Neutrophil (primary cell): ENCODE data around the gene NCKIPSD.

Source experiments
- H3K27ac ChIP-seq: fragments of 200-600 bp; sonication (generic); 2 replicates; pipeline ENCODE4 v1.5.1; 2016; ENCODE audit warnings: mild to moderate bottlenecking, moderate library complexity
- H3K27me3 ChIP-seq: fragments of 200-600 bp; sonication (generic); 2 replicates; pipeline ENCODE4 v1.6.0; 2016; ENCODE audit warnings: mild to moderate bottlenecking
- H3K36me3 ChIP-seq: fragments of 200-600 bp; sonication (generic); 2 replicates; pipeline ENCODE4 v1.5.1; 2017
- H3K4me1 ChIP-seq, 2 experiments: fragments of 200-600 bp in 1 of 2; sonication (generic) in 1 of 2; 1 replicate in 1 of 2; 2 replicates in 1 of 2; pipeline versions ENCODE4 v1.5.1 to v1.6.1; 2013 to 2016; ENCODE audit warnings: low read depth in 1 of 2, low read length in 1 of 2, mild to moderate bottlenecking in 1 of 2, moderate library complexity in 1 of 2; ENCODE audit not compliant: control insufficient read depth in 1 of 2, insufficient read depth in 1 of 2
- H3K4me3 ChIP-seq, 2 experiments: fragments of 200-600 bp in 1 of 2; sonication (generic) in 1 of 2; 1 replicate in 1 of 2; 2 replicates in 1 of 2; pipeline ENCODE4 v1.5.1; 2013 to 2016; ENCODE audit warnings: low read depth in 1 of 2, low read length in 1 of 2, mild to moderate bottlenecking in 1 of 2, moderate library complexity in 1 of 2
- H3K9me3 ChIP-seq: fragments of 200-600 bp; sonication (generic); 2 replicates; pipeline ENCODE4 v1.5.1; 2016
- CTCF ChIP-seq: fragments of 200-600 bp; sonication (generic); IDR thresholded peaks from 2 replicates; pipeline ENCODE4 v1.5.1; 2016; ENCODE audit warnings: antibody characterized with exemption

The NCKIPSD gene

GRCh38 chr3:48633256-48633655, 52.5 kb downstream of the NCKIPSD start:
- no peak overlapping the region for H3K4me3 ChIP-seq
- peaks cover 53% of the 10 kb centered on the region for H3K36me3 ChIP-seq
- TF ChIP-seq CTCF, result no peak
- no peak overlapping the region for H3K27ac ChIP-seq
- no peaks in the 10 kb centered on the region for H3K27me3 ChIP-seq
- H3K9me3 ChIP-seq, result no peaks in the 10 kb centered on the region
- H3K4me1 ChIP-seq, result peaks cover 33 to 36% of the 10 kb centered on the region in 2 experiments

DNA sequence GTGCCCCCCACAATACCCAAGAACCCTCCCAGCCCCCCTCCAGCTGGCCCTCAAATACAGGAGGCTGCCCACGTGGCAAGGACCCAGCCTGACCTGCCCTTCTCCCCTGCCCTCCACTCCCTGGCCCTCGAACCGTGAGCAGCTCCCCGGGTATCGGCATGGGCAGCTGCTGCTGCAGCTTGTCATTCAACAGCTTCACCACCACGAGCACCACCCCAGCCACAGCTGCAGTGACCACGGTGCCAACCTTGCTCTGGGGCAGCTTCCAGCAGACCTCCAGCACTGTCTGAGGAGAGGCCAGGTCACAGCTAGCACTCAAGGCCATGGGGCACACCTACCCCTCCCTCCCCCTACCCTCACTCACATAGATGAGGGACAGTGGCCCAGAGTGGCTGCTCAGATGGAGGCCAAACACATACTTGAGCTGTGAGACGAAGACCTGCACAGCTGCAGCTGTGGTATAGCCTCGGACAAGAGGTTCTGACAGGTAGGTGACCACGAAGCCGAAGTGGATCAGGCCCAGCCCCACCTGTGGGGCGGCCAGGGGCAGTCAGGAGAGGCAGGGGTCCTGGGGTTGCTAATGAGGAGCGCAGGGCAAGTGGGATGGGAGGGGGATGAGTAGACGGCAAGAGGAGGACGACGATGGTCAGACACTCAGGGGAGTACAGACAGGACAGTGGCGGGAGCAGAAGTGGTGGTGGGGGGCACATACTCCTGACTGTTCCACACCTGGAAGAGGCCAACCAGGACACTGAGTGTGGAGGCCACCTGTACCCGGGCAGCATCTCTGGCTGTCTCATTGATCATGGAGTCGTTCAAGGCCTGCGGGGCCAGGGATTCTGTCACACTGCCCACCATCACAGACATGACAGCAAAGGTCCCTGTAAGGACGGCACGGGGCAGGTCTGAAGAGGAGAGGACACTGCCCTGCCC, 53.9 kb downstream of the NCKIPSD start:
- H3K4me3 ChIP-seq, result no peak overlapping the region
- H3K36me3 ChIP-seq, result peaks cover 68% of the 10 kb centered on the region
- no peaks in the 10 kb centered on the region for H3K9me3 ChIP-seq
- no peaks in the 10 kb centered on the region for H3K27me3 ChIP-seq
- no peak overlapping the region for H3K27ac ChIP-seq
- H3K4me1 ChIP-seq, result peaks cover 33 to 36% of the 10 kb centered on the region in 2 experiments
- TF ChIP-seq CTCF, result no peak

- Histone ChIP-seq H3K9me3 (no peaks in the 10 kb centered on the region), H3K27ac (no peak overlapping the region), H3K36me3 (peaks cover 78% of the 10 kb centered on the region), H3K4me3 (no peak overlapping the region), H3K27me3 (no peaks in the 10 kb centered on the region), H3K4me1 (peaks cover 26 to 29% of the 10 kb centered on the region in 2 experiments)
- TF ChIP-seq CTCF, result no peak
Measured at GRCh38 chr3:48630833-48631232, 54.9 kb downstream of the NCKIPSD start.

GRCh38 chr3:48630407-48630806, 55.3 kb downstream of the NCKIPSD start:
- no peaks in the 10 kb centered on the region for H3K27me3 ChIP-seq
- no peak overlapping the region for H3K4me3 ChIP-seq
- H3K9me3 ChIP-seq, result no peaks in the 10 kb centered on the region
- no peak for TF ChIP-seq CTCF
- peaks cover 82% of the 10 kb centered on the region for H3K36me3 ChIP-seq
- H3K27ac ChIP-seq, result no peak overlapping the region
- H3K4me1 ChIP-seq, result peaks cover 22 to 25% of the 10 kb centered on the region in 2 experiments

GRCh38 chr3:48629894-48630293, 55.8 kb downstream of the NCKIPSD start:
- Histone ChIP-seq H3K9me3 (no peaks in the 10 kb centered on the region), H3K27me3 (no peaks in the 10 kb centered on the region), H3K36me3 (peaks cover 87% of the 10 kb centered on the region), H3K4me1 (peaks cover 20 to 24% of the 10 kb centered on the region in 2 experiments), H3K27ac (no peak overlapping the region), H3K4me3 (no peak overlapping the region)
- no peak for TF ChIP-seq CTCF
